PC-9 (cell line): ENCODE results near the gene IREB2. TPM values are rescaled to one million over a fixed set of nuclear protein-coding genes. Genes with fewer than 3 reads are reported as not detected.
A peak's percentile ranks its signal among the peaks of the same experiment; 100 is the strongest.

ENCODE experiments used
- BruUV-seq: library from RNA; stranded (reverse); fragments of 400-500 nt; replicated peaks from 2 replicates; lab custom pipeline; 2021; lab: Mats Ljungman, UMichigan
- CTCF ChIA-PET: fragments of 300-600 bp; sonication (Branson Sonifier 250); formaldehyde crosslinking; loops from one replicate; lab custom pipeline; 2022; ENCODE audit warnings: antibody characterized with exemption; lab: Charles Lee
- POLR2A ChIA-PET: fragments of 300-600 bp; sonication (Branson Sonifier 250); formaldehyde crosslinking; loops from one replicate; lab custom pipeline; 2022; ENCODE audit warnings: antibody characterized with exemption; ENCODE audit not compliant: unreplicated experiment; lab: Charles Lee
- DNase-seq, 2 experiments: peaks; one replicate each; pipeline versions ENCODE4 v3.0.0 to v3.0.0-alpha.2; 2015 to 2022; ENCODE audit warnings: mixed read lengths in 1 of 2
- H2AFZ ChIP-seq: fragments of 200-600 bp; sonication (generic); 2 replicates; pipeline ENCODE4 v1.8.1; 2017; ENCODE audit warnings: antibody characterized with exemption
- H3F3A ChIP-seq: fragments of 200-600 bp; sonication (generic); 2 replicates; pipeline ENCODE4 v1.8.1; 2017; ENCODE audit warnings: antibody characterized with exemption, mild to moderate bottlenecking, low read depth; ENCODE audit not compliant: insufficient read depth
- H3K27ac ChIP-seq: fragments of 200-600 bp; sonication (generic); 2 replicates; pipeline ENCODE4 v1.6.1; 2016; ENCODE audit warnings: mixed run types
- H3K27me3 ChIP-seq: fragments of 200-600 bp; sonication (generic); 2 replicates; pipeline ENCODE4 v1.6.1; 2016; ENCODE audit warnings: low read depth, mixed run types; ENCODE audit not compliant: insufficient read depth
- H3K36me3 ChIP-seq: fragments of 200-600 bp; sonication (generic); 2 replicates; pipeline ENCODE4 v1.6.1; 2016; ENCODE audit warnings: low read depth, mixed run types
- H3K4me1 ChIP-seq: fragments of 200-600 bp; sonication (generic); replicated peaks from 2 replicates; pipeline ENCODE4 v1.6.1; 2016; ENCODE audit warnings: mixed run types; ENCODE audit not compliant: insufficient read depth
- H3K4me2 ChIP-seq: fragments of 200-600 bp; sonication (generic); 2 replicates; pipeline ENCODE4 v1.6.1; 2017; ENCODE audit warnings: mixed run types
- H3K4me3 ChIP-seq: fragments of 200-600 bp; sonication (generic); 2 replicates; pipeline ENCODE4 v1.6.1; 2016; ENCODE audit warnings: mixed run types
- H3K79me2 ChIP-seq: fragments of 200-600 bp; sonication (generic); 2 replicates; pipeline ENCODE4 v1.6.1; 2017; ENCODE audit warnings: low read depth, mixed run types
- H3K9me2 ChIP-seq: fragments of 200-600 bp; sonication (generic); 2 replicates; pipeline ENCODE4 v1.8.1; 2017; ENCODE audit warnings: mild to moderate bottlenecking; ENCODE audit not compliant: insufficient read depth
- H3K9me3 ChIP-seq: fragments of 200-600 bp; sonication (generic); 2 replicates; pipeline ENCODE4 v1.8.1; 2016; ENCODE audit warnings: low read depth; ENCODE audit not compliant: insufficient read depth
- H4K20me1 ChIP-seq: fragments of 200-600 bp; sonication (generic); 2 replicates; pipeline ENCODE4 v1.8.1; 2017; ENCODE audit not compliant: insufficient read depth
- CTCF ChIP-seq: fragments of 200-600 bp; sonication (generic); conservative IDR thresholded peaks from 2 replicates; pipeline ENCODE4 v1.6.1; 2017; ENCODE audit warnings: mixed run types, antibody characterized with exemption, mild to moderate bottlenecking, moderate library complexity
- EZH2 ChIP-seq: fragments of 200-600 bp; sonication (generic); IDR thresholded peaks from 2 replicates; pipeline ENCODE4 v1.8.0; 2017; ENCODE audit warnings: antibody characterized with exemption, low read depth
- intact Hi-C: fragments of 100-400 bp; cut with micrococcal nuclease; formaldehyde crosslinking; loops from one replicate; pipeline ENCODE4 v1.10.0; 2022; ENCODE audit not compliant: unreplicated experiment
- total RNA-seq: library from RNA; stranded (reverse); gene quantifications from 2 replicates; pipeline ENCODE4 v1.2.3, GENCODE V29; 2021

Gene IREB2
- total RNA-seq, 1 experiment from 2014 or later = 48.8 TPM

- Histone ChIP-seq H3K27ac (peak within 1 kb of the TSS; percentile 73), H3F3A (peaks cover 3% of the 10 kb centered on the region; the same call in 1 of the 2 replicates), H3K4me3 (peak within 1 kb of the TSS; percentile 93), H3K9me2 (no peaks in the 10 kb centered on the region), H2AFZ (peak within 1 kb of the TSS; percentile 96), H3K36me3 (peaks cover 20% of the 10 kb centered on the region), H3K79me2 (peaks cover 31% of the 10 kb centered on the region), H3K4me2 (peak within 1 kb of the TSS; percentile 95), H3K9me3 (no peaks in the 10 kb centered on the region), H3K27me3 (no peaks in the 10 kb centered on the region), H3K4me1 (peaks cover 15% of the 10 kb centered on the region), H4K20me1 (no peaks in the 10 kb centered on the region)
- POLR2A ChIA-PET = interaction anchor here (0.6 to 1.0 kb wide), 5 partner anchors 13 to 417 kb away, joined by 3 to 8 read pairs (median 5); partner anchors contain the start of gene CHRNA5
- no TSS peak for BruUV-seq
- intact Hi-C loops = loop anchor here (2.0 kb wide), 1 partner anchor 24 kb away; the partner anchor contains the start of gene CHRNA5
- TF ChIP-seq EZH2 = no peak
- DNase-seq = peak; percentile 51 to 86
- CTCF ChIA-PET = no interaction called here
Measured at GRCh38 chr15:78540141-78540870, 102.3 kb downstream of the IREB2 start, which contains the start of gene PSMA4. Gene PSMA4 (plus strand): TSS chr15:78540444. CDS start chr15:78541928, 1,484 bp downstream.

- no peak for DNase-seq
- TSS peak; percentile 38 for BruUV-seq
- peak overlapping the region; percentile 96 for H2AFZ ChIP-seq
Measured at GRCh38 chr15:78540871-78541743, 103.1 kb downstream of the IREB2 start.

DNA sequence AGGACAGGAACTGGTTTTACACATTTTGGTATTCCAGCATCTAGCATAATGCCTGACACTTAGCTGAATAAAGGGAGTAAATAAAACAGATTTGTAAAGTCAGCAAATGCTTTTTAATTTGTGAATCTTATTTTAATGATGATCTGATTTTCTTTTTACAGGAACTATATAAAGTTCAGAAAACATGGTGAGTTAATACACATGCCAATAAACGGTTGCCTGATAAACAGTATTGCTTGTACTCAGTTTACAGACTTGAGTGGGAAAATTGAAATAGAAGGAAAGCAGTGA lies 103.7 kb downstream of the IREB2 start:
- Histone ChIP-seq H3K79me2 (peaks cover 31% of the 10 kb centered on the region), H3K27me3 (no peaks in the 10 kb centered on the region), H2AFZ (no peak overlapping the region), H3K36me3 (peaks cover 24% of the 10 kb centered on the region), H3K9me2 (no peaks in the 10 kb centered on the region), H3K4me3 (peak overlapping the region; percentile 93), H3K27ac (peak overlapping the region; percentile 73; the same call in 1 of the 2 replicates), H3K4me2 (peak overlapping the region; percentile 95), H3F3A (peaks cover 3% of the 10 kb centered on the region; the same call in 1 of the 2 replicates), H3K4me1 (peaks cover 15% of the 10 kb centered on the region), H4K20me1 (no peaks in the 10 kb centered on the region), H3K9me3 (no peaks in the 10 kb centered on the region)
- TF ChIP-seq EZH2 = no peak
- TF ChIP-seq CTCF = no peak
- no TSS peak for BruUV-seq
- ChIA-PET CTCF (no interaction called here), POLR2A (no interaction called here)
- intact Hi-C loops = loop anchor here (2.0 kb wide), 1 partner anchor 23 kb away; the partner anchor contains the start of gene CHRNA5
- DNase-seq = no peak

More at GRCh38 chr15:78540871-78541743, 103.1 kb downstream of the IREB2 start:
- Histone ChIP-seq H3K27me3 (no peaks in the 10 kb centered on the region), H3K9me2 (no peaks in the 10 kb centered on the region), H4K20me1 (no peaks in the 10 kb centered on the region), H3K4me1 (peaks cover 15% of the 10 kb centered on the region), H3K79me2 (peaks cover 31% of the 10 kb centered on the region), H3K27ac (peak overlapping the region; percentile 73), H3K9me3 (no peaks in the 10 kb centered on the region), H3K4me3 (peak overlapping the region; percentile 93), H3K4me2 (peak overlapping the region; percentile 95), H3K36me3 (peaks cover 24% of the 10 kb centered on the region), H3F3A (peaks cover 3% of the 10 kb centered on the region; the same call in 1 of the 2 replicates)
- TF ChIP-seq CTCF (no peak), EZH2 (no peak)
- ChIA-PET CTCF (interaction anchor here (0.6 kb wide), 1 partner anchor 575 kb away, joined by 9 read pairs; no protein-coding TSS in a partner anchor), POLR2A (interaction anchor here (0.6 kb wide), 1 partner anchor 25 kb away, joined by 7 read pairs; no protein-coding TSS in a partner anchor)
- intact Hi-C loops = loop anchor here (2.0 kb wide), 1 partner anchor 24 kb away; the partner anchor contains the start of gene CHRNA5
